ENCODE measurements around the gene PIGB.
"Not testable (repeated sequence)": the region's sequence is repeated elsewhere in the genome, so short reads cannot be mapped to it uniquely, and the experiment has no call there.

Gene PIGB

DNA sequence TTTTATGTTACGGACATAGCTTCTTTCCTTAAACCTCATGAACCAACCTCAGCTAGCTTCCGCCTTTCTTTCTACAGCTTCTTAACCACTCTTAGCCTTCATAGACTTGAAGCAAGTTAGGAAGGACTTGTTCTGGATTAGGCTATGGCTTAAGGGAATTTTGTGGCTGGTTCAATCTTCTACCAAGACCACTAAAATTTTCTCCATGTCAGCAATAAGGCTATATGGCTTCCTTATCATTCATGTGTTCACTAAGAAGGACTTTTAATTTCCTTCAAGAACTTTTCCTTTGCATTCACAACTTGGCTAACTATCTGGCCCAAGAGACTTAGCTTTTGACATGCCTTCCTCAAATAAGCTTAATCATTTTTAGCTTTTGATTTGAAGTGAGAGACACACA is 64.7 kb downstream of the PIGB start:
- DNase-seq (ENCODE audit: low spot score): no peak

DNA sequence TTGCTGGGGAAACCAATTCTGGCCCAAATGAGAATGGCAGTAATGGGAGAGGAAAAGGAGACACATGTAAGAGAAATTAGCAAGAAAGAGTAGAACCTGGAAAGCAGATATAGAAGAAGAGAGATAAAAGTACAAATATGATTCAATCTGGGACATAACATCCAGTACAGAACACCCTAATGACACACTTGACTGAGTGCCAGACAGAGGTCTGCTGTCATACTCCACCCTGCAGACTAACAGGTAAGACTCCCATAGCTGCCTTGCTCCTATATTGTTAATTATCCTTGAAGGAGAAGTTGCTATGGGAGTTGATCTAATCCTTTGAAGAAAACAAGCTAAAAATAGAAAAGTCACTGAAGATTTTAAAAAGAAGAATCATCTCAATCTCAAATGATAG is 68.0 kb downstream of the PIGB start:
- no peak for DNase-seq (ENCODE audit: low spot score)

DNA sequence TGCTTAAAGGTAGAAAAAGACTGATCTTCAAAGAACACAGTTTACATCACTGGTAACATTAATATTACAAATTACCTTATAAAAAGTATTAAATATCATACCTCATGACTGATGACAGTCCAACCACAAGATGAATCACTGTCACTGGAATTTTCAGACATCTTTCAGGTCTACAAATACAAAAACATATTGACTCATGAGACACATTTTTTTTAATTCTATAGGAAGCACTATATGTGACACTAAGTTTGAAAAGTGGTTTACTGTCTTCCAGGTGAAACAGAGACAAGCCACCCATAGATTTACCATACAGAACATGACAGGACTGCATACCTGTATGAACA is 70.2 kb downstream of the PIGB start:
- no peak for DNase-seq (ENCODE audit: low spot score)

DNA sequence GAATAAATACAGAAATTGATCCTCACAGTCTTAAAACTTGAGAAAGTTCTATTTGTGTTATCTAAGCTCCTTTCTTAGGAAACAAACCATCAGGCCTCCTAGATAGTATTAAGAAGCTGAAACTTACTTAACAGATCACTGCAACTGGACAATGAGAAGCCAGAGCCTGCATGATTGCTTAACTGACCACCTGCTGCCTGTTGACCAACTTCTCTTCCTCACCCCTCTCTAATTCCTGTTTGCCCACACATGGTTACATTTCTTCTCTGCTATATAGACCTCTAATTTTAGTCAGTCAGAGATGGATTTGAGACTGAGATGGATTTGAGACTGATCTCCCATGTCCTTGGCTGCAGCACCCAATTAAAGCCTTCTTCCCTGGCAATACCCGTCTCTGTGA is 75.7 kb downstream of the PIGB start:
- DNase-seq (ENCODE audit: low spot score): no peak

DNA sequence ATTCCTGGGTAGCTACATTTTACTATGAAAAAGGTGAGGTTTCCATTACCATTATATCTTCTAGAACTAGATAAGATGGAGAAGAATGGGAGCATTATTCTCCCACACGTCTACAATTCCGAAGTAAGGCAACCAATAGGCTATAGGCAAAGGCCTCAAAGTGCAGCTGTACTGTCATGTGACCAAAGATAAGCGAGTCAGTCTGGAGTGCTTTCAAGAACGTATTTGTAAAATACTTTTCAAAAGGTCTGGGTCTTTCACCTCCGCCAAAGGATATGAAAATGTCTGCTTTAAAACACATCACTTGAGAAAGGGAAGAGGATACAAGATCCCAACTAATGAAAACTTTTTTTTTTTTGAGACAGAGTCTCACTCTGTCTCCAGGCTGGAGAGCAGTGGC is 79.2 kb downstream of the PIGB start:
- no peak for DNase-seq (ENCODE audit: low spot score)

DNA sequence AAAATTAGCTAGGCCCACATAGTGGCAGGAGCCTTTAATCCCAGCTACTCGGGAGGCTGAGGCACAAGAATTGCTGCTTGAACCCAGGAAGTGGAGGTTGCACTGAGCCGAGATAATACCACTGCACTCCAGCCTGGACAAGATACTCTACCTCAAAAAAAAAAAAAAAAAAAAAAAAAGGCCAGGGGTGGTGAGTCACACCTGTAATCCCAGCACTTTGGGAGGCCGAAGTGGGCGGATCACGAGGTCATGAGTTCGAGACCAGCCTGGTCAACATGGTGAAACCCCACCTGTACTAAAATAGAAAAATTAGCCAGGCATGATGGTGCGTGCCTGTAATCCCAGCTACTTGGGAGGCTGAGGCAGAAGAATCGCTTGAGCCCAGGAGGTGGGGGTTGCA is 81.0 kb downstream of the PIGB start:
- not testable (repeated sequence) for DNase-seq (ENCODE audit: low spot score)

DNA sequence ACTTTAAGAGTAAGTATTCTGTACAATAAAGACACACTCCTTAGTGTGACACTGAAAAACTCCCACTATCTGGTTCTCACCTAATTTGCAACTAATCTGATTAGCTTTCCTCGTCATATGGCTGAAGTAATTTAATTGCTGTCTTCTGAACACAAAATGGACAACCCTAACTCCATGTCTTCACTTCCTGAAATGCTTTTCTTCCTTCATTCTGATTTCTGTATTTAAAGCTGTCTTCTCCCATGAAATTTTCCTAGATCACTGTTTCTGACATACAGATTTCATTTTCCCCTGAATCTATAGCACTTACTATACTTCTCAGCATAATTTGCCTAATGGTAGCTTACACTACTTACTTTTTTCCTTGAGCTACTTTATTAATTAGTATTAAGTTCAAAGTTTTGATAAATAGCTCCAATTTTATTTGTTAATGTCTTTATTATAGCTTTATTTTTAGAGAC is 82.8 kb downstream of the PIGB start:
- no peak for DNase-seq (ENCODE audit: low spot score)

DNA sequence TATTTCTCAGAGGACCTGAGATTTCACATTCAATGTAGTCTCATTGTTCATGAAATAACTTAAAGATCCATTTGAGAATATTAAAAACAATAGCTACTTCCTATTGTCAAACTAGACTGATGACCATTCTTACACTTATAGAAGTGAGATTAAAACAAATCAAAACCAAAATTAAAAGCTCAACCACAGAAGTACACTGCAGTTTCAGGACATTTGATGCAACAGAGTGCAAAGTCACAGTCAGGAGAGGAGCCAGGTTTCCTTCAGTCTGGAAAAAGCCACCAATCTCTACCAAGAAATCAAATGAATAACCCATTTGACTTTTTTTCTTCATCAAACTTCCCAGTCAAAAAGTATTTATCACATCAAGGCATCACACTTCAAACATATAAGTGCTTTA is 83.7 kb downstream of the PIGB start:
- no peak for DNase-seq (ENCODE audit: low spot score)

DNA sequence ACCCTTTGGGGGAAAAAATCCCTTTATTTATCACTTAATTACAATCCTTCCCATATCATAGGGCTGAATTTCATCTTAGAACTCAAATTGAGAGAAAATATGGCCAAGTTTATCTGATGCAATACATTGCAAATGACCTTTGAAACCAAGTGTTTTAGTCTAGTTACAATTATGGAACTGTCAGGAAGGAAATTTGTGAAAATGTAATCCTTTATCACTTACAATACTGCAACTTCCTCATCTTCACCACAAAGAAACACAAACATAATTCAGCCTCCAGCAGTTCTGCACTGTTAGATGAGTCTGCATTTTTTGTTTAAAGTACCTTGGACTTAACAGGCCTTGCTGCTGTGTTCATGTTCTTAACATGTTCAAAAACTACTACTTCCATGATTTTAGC is 84.5 kb downstream of the PIGB start:
- DNase-seq (ENCODE audit: low spot score): no peak

Measured in COLO829 (cell line).